GM19468 (cell line): ENCODE data around the gene ARPP21.
"Not testable (repeated sequence)": the region's sequence is repeated elsewhere in the genome, so short reads cannot be mapped to it uniquely, and the experiment has no call there.

ENCODE experiments used
- ATAC-seq: cut with Tn5 transposase; IDR thresholded peaks from one replicate; pipeline ENCODE4 v1.9.1; 2021; ENCODE audit warnings: mild to moderate bottlenecking, moderate library complexity, moderate number of reproducible peaks; ENCODE audit not compliant: unreplicated experiment; ENCODE audit errors: extremely low read depth

Gene ARPP21

DNA sequence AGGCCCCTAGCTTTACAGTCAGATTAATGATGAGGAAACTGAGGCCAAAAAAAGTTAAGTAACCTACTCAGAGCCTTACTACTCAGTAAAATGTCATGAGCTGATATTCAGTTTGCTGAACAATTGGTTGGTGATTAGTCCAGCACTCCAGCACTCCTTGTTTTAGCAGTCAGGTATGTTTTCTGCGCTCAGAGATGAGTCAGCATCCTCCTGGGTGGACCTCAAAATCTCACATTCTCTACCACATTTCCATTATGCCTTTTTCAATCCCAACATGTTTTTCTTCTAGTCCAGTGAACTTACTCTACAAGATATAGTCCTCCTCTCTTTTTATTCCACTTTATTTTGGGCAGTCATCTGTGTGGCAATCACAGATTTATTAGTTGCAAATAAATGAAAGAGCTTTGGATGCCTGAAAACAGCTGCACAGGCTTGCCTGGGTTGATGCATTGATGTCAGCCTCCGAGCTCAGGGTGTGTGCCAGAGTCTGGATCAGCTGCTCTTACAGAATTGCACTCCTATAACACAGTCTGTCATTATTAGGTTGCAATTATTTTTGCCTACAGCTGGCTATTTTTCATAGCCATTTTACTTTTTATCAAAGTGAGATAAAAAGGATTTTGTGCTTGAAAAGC is 133.2 kb downstream of the ARPP21 start:
- ATAC-seq: no peak

DNA sequence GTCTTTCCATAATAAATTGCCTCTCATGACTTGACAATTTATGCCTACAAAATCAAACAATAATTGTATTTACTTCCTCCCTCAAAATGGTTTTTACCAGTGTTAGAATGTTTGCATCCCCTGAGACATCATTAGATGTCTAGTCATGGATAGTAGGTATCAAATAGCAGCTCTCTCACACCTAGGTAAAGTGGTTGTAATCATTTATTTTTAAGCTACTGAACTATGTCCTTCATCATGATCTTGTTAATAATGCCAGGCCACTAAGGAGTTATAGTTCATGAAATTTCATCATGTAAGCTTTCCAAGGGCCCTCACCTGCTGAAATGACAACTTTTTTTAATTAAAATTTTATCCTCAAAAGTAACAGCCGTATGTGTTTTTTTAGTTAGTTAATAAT is 134.1 kb downstream of the ARPP21 start:
- no peak for ATAC-seq

DNA sequence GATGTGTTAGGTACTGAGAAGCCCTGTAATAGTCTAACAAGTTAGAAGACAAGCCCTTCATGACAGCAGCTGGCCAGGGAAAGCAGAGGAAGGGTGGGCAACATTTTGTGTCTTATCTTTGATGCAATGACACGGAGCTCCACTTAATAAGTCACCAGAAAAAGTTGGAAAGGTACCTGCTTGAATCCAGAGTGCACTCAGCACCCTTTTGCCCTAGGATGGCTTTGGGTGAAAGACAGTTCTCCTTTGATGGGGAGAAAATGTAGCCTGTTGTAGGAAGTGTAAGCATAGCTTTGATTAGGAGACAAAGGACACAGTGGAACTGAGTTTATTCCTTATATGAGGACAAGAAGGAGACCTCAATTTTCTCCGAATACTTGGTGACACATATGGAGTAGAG is 137.0 kb downstream of the ARPP21 start:
- ATAC-seq: no peak

DNA sequence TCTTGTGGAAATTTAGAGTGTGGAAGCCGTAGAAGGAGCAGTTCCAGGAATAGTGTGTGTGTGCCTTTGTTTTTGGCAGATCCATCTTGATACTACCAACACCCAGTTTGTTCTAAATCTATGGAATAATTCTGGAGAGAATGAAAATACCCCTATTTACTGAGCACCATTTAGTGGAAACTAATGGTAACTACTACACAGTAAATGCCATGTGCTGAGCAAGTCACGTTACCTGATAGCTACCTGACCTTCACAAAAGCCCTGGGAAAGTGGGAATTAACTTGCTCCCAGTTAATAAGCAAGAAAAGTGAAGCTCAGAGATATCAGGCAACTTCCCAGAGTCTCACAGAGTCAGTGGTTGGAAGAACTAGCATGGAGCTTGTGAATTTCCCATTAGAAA is 137.7 kb downstream of the ARPP21 start:
- no peak for ATAC-seq

DNA sequence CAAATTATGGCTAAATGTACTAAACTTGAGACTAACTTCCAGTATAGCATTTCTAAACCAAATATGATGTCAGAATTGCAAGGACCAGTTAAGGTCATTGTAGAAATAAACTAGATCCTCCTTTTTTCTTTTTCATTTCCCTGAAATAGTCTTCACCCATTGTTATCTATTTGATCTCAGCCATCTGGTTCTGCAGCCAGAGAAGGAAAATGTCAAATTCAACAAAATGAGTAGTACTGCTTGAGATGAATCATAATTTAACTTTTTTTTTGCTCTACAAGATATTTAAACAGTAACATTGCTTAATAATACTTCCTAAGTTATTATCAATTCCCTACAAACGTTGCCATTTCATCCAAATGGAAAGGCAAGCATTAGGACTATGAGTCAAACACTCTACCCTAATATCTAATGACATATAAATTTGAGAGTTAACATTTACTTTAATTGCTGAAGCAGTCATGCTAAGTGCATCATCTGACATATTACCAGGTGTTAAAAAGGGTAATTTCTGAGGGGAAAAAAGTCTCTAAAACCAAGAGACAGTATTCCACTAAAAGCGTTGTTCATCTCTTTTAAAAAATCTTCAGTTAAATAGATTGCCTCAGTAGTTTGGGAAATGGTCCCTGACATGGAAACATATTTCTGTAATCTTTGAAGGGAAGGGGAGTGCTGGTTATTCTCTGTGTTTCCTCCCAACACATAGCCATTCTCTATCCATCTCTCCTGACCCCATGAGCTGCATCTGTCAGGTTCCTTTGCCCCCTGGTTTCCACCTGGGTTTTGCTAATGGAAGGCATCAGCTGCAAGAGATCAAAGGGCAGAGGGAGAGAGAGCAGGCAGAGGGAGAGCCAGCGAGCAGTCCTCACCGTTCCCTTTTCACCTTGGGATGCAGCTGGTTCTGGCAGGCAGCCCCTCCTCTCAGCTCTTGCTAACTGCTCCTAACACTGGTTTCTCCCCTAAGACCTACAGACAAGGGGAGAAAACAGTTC is 138.5 kb downstream of the ARPP21 start:
- ATAC-seq: no peak

DNA sequence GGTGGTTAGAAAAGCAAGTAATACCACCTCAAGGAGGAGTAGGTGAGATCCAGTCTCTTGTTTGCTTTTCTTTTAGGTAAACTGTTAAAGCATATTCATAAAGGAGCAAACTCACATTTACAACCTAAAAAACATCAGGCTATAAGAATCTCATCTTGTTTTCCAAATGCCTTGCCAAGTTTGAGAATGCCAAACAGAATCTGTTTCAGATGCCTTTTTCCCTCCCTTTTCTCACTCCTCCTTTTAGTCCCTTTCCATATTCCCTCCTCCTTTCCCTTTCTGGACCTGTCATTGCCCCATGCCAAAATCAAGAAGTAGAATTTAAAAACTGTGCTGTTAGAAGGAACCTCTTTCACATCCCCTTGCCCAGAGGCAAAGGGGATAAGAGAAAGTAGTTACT is 140.3 kb downstream of the ARPP21 start:
- ATAC-seq: no peak

DNA sequence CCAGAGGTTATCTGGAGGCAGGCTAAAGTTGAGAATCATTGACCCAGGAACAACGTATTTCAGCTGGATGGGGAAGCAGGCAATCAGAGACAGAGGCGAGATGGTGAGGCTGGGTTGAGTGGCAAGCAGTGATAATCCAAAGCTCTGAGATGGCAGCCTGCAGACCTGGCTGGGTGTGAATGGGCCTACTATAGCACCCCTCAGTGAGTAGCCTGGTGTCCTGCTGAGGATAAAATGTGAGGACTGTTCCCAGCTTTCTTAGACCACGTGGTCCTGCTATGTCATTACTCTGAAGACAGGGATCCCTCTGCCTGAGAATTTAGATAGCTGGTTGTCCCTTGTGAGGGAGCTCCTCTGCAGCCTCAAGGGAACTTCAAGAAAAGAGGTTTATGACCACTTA is 141.5 kb downstream of the ARPP21 start:
- no peak for ATAC-seq

DNA sequence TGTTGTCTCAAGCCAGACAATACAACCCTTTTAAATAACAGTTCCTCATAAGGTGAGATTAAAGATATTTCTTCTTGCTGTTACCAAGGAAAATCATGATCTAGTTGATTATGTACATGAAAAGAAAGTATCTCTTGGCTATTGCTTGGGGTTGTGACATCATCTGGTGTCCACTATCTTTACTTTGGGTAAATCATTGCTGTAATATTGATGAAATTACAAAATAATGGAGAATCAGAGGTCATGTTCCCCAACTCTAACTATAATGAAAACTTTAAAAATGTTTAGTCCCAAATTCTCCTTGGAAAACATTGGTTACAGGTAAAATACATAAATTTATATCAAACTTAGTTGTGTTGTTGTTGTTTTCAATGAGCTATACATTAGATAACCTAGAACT is 142.2 kb downstream of the ARPP21 start:
- ATAC-seq: no peak

DNA sequence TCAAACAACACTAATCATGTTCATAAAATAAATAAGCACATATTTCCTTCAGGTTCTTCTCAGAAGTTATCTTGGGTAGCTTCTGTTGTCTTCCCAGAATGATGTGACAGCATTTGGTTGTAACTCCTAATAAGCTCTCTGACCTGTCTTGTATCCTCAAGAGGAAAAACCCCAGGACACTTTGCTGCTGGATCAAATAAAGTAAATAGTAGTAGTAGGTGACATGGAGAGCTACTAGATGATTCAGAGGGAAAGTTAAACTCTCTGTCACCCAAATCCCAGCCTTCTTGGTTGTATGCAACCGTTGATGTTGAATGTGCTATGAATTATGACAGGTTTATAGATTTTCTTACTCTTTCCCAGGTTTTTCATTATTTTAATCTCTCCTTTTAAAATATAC is 143.0 kb downstream of the ARPP21 start:
- ATAC-seq: no peak

DNA sequence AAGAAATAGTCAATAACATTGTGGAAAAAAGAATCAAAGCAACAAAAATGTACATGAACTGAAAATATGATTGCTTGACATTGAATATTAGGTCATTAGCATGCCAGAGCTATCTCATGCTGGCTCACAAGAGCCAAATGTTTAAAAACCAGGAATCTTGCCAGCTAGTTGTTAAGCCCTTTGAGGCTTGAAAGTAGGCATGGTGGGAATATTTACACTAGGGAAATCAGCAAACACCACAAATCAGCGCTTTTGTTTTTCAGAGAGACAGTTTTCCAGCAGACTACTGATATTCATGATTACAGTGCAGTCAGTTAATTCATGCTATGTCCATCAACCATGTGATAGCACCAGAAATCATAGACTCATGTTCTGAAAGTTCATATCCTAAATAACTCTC is 144.8 kb downstream of the ARPP21 start:
- no peak for ATAC-seq

DNA sequence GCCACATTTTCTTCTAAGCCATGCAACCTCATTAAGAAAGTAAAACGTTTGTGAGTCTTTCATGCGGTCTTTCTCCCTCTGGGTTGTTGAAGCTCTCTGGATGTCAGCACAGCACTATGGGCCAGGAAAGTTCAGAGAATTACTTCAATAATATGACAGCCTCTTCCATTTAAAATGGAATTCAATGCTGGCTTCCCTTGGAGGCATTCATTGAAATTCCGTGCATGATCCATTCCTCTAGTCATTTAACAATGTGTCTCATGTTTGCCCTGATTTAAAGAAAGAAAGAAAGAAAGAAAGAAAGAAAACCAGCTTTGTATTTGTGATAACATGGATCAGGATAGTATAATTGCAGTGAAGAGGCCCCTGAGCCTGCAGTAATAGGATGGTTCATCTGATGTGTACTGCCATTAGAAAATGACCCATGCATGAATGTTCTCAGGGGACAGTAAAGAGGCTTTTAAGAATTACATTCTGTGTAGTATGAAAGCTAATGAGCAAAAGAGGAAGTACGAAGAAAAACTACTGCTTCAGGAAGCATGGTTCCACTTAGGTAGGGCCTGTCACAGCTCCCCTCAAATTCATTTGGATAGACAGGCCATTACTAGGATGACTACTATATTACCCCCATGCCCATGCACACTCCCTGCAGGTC is 146.0 kb downstream of the ARPP21 start:
- ATAC-seq: no peak

DNA sequence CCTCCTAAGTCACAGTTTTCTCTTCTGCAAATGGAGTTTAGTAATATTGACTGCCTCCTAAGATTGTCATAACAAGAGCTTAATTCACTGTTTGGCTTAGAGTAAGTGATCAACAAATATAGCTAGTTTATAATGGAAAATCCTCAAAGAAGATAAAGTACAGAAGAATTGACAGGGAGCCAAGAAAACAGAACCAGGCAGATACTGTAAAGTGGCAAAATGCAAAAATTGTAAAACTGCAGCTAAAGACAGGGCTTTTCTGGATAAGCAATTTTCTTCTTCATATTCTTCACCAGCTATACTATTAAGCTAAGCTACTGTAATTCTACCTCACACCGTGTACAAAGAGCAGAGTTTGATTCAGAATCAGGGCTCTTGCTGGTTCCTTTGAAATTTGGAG is 148.6 kb downstream of the ARPP21 start:
- no peak for ATAC-seq

DNA sequence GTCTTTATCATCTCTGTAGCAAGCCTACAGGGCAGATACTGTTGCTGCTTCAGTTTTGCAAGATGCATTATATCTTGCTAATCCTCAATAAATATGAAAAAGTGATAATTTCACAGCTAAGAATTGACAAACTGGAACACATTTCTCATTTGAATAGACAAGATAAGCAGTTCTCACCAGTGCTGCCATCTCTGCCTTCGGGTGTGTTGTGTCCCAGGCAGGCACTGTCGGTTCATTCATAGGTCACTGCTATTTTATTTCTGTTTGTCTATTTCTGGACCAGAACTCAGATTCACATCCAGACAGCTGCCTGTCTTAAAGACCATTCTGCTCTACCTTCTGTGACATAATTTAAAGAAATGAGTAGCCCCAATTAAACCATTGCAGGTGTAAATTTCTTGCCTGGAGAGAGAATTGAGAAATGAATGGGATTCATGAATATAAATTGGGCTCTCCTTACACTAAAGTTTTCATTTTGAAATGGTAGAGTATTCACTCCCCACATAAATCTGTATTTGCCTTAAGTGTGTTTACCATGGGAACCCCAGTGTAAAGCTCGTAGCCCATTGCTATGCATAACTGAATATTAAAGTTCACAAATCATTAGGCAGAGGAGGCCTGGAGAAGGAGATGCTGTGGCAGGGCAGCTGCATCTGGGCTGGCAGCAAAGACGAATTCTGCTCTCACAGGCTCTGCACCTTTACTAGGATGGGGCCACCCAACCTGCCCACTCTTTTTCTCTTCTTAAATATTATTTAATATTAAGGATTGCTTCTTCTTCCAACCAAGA is 149.9 kb downstream of the ARPP21 start:
- ATAC-seq: no peak

DNA sequence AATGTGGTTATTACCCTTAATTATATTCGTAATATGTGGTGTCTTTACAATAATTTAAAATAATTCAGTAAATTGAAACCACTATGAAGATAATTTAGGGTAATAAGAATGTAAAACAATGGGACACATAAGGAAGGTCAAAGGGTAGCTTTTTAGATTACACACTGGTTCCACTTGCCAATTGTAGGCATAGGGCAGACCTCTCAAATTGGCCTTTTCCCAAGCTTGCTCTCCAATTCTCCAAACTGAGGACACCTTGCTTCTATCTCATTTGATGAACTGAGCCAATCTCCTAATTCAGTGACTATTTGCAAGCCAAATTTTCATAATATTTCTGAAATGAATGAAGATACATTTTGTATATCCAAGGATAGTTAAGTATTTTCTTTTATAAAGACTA is 151.4 kb downstream of the ARPP21 start:
- ATAC-seq: no peak

DNA sequence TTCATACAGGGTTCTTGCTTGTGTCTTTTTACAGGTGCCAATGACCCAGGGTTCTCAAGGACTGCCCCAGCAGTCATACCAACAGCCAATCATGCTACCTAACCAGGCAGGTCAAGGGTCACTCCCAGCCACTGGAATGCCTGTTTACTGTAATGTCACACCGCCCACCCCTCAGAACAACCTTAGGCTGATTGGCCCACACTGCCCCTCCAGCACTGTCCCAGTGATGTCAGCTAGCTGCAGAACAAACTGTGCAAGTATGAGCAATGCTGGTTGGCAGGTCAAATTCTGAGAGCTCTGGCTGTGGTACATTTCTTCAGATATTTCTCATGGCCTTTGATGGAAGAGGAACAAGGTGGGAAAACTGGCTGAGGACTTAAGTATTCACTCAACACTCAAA is 154.3 kb downstream of the ARPP21 start:
- ATAC-seq: no peak

DNA sequence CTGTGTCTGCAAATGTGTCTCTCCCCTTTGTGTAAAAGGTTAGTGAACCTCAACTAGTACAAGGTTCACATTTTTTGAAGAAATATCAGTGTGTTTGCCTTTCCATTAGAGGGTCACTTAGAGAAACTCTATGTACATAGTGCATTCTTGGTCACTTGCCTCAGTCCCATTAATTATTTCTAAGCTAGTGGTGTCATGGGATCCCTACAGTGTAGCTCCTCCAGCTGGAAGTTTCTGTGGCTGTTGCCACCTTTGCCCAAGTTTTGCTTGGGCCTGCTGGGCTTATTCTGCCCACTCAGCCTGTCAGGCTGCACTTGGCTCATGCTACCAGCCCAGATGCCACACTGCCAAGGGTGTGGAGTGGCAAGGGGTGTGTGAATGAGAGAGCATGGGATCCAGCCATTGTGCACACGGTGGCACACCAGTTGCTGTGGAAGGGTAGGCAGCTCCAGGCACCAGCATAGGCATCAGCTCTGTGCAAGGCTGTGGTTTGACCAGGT is 161.7 kb downstream of the ARPP21 start:
- no peak for ATAC-seq

DNA sequence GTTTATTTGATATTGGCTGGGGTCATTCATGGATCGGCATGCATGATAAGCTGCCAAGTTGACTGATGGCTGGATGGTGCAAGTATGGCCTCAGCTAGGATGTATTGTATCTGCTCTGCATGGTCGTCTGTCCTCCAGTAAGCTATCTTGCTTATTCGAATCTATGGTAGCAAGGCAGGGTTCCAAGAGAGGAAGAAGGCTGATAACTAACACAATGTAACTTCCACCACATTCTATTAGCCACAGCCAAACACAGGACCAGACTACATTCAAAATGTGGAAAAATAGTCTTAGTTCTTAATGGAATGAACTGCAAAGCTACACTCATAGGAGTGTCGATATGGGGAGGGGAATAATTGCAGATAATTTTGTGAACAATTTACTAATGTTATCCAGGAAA is 175.2 kb downstream of the ARPP21 start:
- ATAC-seq: no peak

DNA sequence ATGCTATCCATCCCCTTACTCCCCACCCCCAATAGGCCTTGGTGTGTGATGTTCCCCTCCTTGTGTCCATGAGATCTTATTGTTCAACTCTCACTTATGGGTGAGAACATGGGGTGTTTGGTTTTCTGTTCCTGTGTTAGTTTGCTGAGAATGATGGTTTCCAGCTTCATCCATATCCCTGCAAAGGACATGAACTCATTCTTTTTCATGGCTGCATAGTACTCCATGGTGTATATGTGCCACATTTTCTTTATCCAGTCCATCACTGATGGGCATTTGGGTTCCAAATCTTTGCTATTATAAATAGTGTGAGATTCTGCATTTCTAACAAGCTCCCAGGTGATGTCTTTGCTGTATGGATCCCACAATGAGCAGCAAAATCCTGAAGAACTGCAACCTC is 176.5 kb downstream of the ARPP21 start:
- ATAC-seq: not testable (repeated sequence)

DNA sequence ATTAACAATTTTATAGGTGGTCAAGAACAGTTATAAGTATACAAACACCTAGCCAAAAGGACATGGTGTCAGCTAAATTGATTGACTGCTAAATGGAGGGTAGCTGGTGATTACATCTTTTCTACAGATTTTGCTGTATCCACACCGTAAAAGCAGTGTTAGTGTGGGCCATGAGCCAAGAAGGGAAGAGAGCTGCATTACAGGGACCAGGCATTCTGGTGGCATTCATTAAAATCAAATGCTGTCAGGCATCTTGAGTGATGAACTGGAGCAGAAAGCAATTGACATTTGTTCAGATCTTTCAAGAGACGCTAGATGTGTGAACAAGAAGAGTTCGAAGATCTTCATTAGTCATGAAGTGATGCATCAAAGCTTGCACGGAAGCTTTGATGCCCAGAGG is 177.9 kb downstream of the ARPP21 start:
- no peak for ATAC-seq

DNA sequence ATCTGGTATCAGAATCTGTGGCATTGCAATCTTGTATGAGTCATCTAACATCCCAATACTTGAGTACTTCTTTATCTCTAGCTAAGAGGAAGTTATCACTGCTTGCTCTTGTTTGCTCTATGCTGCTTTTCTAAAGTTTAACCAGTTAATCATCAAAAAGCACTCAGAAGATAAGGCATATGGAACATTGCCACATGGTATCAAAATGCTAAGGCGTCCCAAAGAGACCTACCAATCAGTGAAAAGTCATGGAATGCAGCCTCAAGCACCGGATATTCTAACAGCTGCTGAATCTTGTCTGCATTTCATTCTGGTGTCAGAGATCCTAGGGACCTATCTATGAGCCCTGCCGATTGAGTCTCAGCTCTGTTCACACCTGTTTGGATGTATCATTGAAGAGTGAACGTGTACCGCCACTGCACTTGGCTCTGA is 192.8 kb downstream of the ARPP21 start:
- no peak for ATAC-seq
